ENCODE measurements around the gene A3GALT2. TPM values are rescaled to one million over a fixed set of nuclear protein-coding genes. Genes with fewer than 3 reads are reported as not detected.

A3GALT2 gene
- total RNA-seq, 1 experiment from 2014 or later = not detected

GRCh38 chr1:33354707-33355316, 33.9 kb upstream of the A3GALT2 start:
- Histone ChIP-seq H3K27ac (ENCODE audit: low read length) (no peak overlapping the region), H3K4me3 (ENCODE audit: low read depth in 2 of 2, low read length in 2 of 2) (no peak overlapping the region), H3K27me3 (ENCODE audit: control insufficient read depth, insufficient read depth, low read length) (no peaks in the 10 kb centered on the region), H3K36me3 (ENCODE audit: control insufficient read depth, insufficient read depth, low read length) (no peaks in the 10 kb centered on the region), H3K4me1 (ENCODE audit: control insufficient read depth, insufficient read depth, low read length) (peaks cover 9% of the 10 kb centered on the region), H3K9me3 (ENCODE audit: control insufficient read depth, insufficient read depth, low read depth, low read length) (no peaks in the 10 kb centered on the region)
- ATAC-seq = no peak
- TF ChIP-seq TCF7L2 (IDR thresholded peaks at IDR 0.05; ENCODE audit: low read depth, low read length) (no peak), SIN3A (IDR thresholded peaks at IDR 0.05; ENCODE audit: borderline replicate concordance, insufficient read depth, low read depth, low read length) (no peak), POLR2AphosphoS5 (IDR thresholded peaks at IDR 0.05; ENCODE audit: low read depth, low read length) (no peak), REST (IDR thresholded peaks at IDR 0.05; ENCODE audit: insufficient read depth in 1 of 2, low read depth in 2 of 2, low read length in 1 of 2) (no peak)
- CTCF ChIA-PET = no interaction called here
- intact Hi-C loops (cut with micrococcal nuclease; ENCODE audit: unreplicated experiment) = no loop called here
- no peak for DNase-seq (ENCODE audit: low read depth, low spot score)
- POLR2A ChIA-PET = no interaction called here
- in situ Hi-C loops (cut with HindIII; ENCODE audit: low pct_unique_long_range_greater_than_20kb, low sequenced_read_pairs) = no loop called here
- no TSS peak for BruUV-seq (replicated peaks)

DNA sequence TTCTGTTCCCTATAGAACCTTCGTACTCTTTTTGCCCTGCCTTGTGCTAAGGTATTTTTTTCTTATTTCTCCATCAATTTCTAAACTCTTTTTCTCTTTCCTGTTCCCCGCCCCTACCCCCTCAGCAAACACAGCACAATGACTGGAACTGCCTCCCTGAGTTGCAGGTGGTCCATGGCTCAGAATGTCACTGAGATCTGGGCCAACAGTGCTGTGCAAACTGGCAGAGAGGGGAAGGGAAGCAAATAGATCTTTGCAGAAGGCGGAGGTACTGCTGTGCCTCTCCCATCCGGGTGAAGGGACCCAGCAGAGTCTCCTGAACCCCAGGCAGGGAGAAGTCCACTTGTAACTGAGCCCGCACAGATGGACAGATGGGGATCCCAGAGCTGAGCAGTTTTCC, 32.6 kb upstream of the A3GALT2 start:
- Histone ChIP-seq H3K27me3 (ENCODE audit: control insufficient read depth, insufficient read depth, low read length) (no peaks in the 10 kb centered on the region), H3K4me1 (ENCODE audit: control insufficient read depth, insufficient read depth, low read length) (peaks cover 9% of the 10 kb centered on the region), H3K4me3 (ENCODE audit: low read depth in 2 of 2, low read length in 2 of 2) (no peak overlapping the region), H3K36me3 (ENCODE audit: control insufficient read depth, insufficient read depth, low read length) (peaks cover 2% of the 10 kb centered on the region; the same call in 1 of the 2 replicates), H3K9me3 (ENCODE audit: control insufficient read depth, insufficient read depth, low read depth, low read length) (no peaks in the 10 kb centered on the region), H3K27ac (ENCODE audit: low read length) (no peak overlapping the region)
- TF ChIP-seq SIN3A (IDR thresholded peaks at IDR 0.05; ENCODE audit: borderline replicate concordance, insufficient read depth, low read depth, low read length) = no peak
- TF ChIP-seq, protein P1, sequence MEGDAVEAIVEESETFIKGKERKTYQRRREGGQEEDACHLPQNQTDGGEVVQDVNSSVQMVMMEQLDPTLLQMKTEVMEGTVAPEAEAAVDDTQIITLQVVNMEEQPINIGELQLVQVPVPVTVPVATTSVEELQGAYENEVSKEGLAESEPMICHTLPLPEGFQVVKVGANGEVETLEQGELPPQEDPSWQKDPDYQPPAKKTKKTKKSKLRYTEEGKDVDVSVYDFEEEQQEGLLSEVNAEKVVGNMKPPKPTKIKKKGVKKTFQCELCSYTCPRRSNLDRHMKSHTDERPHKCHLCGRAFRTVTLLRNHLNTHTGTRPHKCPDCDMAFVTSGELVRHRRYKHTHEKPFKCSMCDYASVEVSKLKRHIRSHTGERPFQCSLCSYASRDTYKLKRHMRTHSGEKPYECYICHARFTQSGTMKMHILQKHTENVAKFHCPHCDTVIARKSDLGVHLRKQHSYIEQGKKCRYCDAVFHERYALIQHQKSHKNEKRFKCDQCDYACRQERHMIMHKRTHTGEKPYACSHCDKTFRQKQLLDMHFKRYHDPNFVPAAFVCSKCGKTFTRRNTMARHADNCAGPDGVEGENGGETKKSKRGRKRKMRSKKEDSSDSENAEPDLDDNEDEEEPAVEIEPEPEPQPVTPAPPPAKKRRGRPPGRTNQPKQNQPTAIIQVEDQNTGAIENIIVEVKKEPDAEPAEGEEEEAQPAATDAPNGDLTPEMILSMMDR (IDR thresholded peaks at IDR 0.05) = no peak
- TF ChIP-seq TCF7L2 (IDR thresholded peaks at IDR 0.05; ENCODE audit: low read depth, low read length) = no peak
- no peak for TF ChIP-seq REST (IDR thresholded peaks at IDR 0.05; ENCODE audit: insufficient read depth in 1 of 2, low read depth in 2 of 2, low read length in 1 of 2)
- TF ChIP-seq POLR2AphosphoS5 (IDR thresholded peaks at IDR 0.05; ENCODE audit: low read depth, low read length) = no peak
- POLR2A ChIA-PET = no interaction called here
- CTCF ChIA-PET = no interaction called here
- BruUV-seq (replicated peaks) = no TSS peak
- in situ Hi-C loops (cut with HindIII; ENCODE audit: low pct_unique_long_range_greater_than_20kb, low sequenced_read_pairs) = no loop called here
- ATAC-seq (no peak), DNase-seq (ENCODE audit: low read depth, low spot score) (no peak)
- intact Hi-C loops (cut with micrococcal nuclease; ENCODE audit: unreplicated experiment) = no loop called here
